Measurements from ENCODE around the gene CCDC85B. TPM values are rescaled to one million over a fixed set of nuclear protein-coding genes. Genes with fewer than 3 reads are reported as not detected.

The CCDC85B gene
- total RNA-seq, 1 experiment from 2014 or later: 85.4 TPM

GRCh38 chr11:65915821-65916251 is 25.4 kb downstream of the CCDC85B start:
- intact Hi-C loops (cut with micrococcal nuclease; ENCODE audit: unreplicated experiment) (no loop called here), in situ Hi-C loops (cut with HindIII; ENCODE audit: low pct_unique_long_range_greater_than_20kb, low sequenced_read_pairs) (no loop called here)
- Histone ChIP-seq H3K9me3 (ENCODE audit: control insufficient read depth, insufficient read depth, low read depth, low read length) (no peaks in the 10 kb centered on the region), H3K27ac (ENCODE audit: low read length) (peak overlapping the region; percentile 99), H3K36me3 (ENCODE audit: control insufficient read depth, insufficient read depth, low read length) (peaks cover 3% of the 10 kb centered on the region; the same call in 1 of the 2 replicates), H3K4me1 (ENCODE audit: control insufficient read depth, insufficient read depth, low read length) (peaks cover 77% of the 10 kb centered on the region), H3K27me3 (ENCODE audit: control insufficient read depth, insufficient read depth, low read length) (no peaks in the 10 kb centered on the region), H3K4me3 (ENCODE audit: low read depth in 2 of 2, low read length in 2 of 2) (peak overlapping the region; percentile 0 to 97; a peak in 2 of 4 replicates)
- DNase-seq (ENCODE audit: low read depth, low spot score): peak; percentile 92
- peak; percentile 62 for ATAC-seq
- no TSS peak for BruUV-seq (replicated peaks)
- ChIA-PET POLR2A (interaction anchor here (0.6 to 3.8 kb wide), 8 partner anchors 9 to 1724 kb away, joined by 3 to 35 read pairs (median 8); partner anchors contain the start of genes FIBP and FOSL1), CTCF (interaction anchor here (0.6 to 1.5 kb wide), 4 partner anchors 15 to 85 kb away, joined by 3 to 5 read pairs (median 4); partner anchors contain the start of genes CCDC85B, FIBP and FOSL1)
- peak in 1 of 2 experiments; percentile 70; a peak in 1 of 4 replicates for TF ChIP-seq REST (IDR thresholded peaks at IDR 0.05; ENCODE audit: insufficient read depth in 1 of 2, low read depth in 2 of 2, low read length in 1 of 2)
- TF ChIP-seq SIN3A (IDR thresholded peaks at IDR 0.05; ENCODE audit: borderline replicate concordance, insufficient read depth, low read depth, low read length): peak; percentile 75; the same call in 1 of the 2 replicates
- TF ChIP-seq TCF7L2 (IDR thresholded peaks at IDR 0.05; ENCODE audit: low read depth, low read length): no peak
- no peak for TF ChIP-seq CTCF (IDR thresholded peaks at IDR 0.05)
- peak; percentile 84 for TF ChIP-seq POLR2AphosphoS5 (IDR thresholded peaks at IDR 0.05; ENCODE audit: low read depth, low read length)

- Histone ChIP-seq H3K27me3 (ENCODE audit: control insufficient read depth, insufficient read depth, low read length) (no peaks in the 10 kb centered on the region), H3K27ac (ENCODE audit: low read length) (peak overlapping the region; percentile 99), H3K9me3 (ENCODE audit: control insufficient read depth, insufficient read depth, low read depth, low read length) (no peaks in the 10 kb centered on the region), H3K4me1 (ENCODE audit: control insufficient read depth, insufficient read depth, low read length) (peaks cover 77% of the 10 kb centered on the region), H3K4me3 (ENCODE audit: low read depth in 2 of 2, low read length in 2 of 2) (peak overlapping the region; percentile 86 to 97), H3K36me3 (ENCODE audit: control insufficient read depth, insufficient read depth, low read length) (peaks cover 3% of the 10 kb centered on the region; the same call in 1 of the 2 replicates)
- BruUV-seq (replicated peaks): no TSS peak
- intact Hi-C loops (cut with micrococcal nuclease; ENCODE audit: unreplicated experiment): no loop called here
- DNase-seq (ENCODE audit: low read depth, low spot score): no peak
- no peak for TF ChIP-seq CTCF (IDR thresholded peaks at IDR 0.05)
- TF ChIP-seq SIN3A (IDR thresholded peaks at IDR 0.05; ENCODE audit: borderline replicate concordance, insufficient read depth, low read depth, low read length): no peak; the same call in 1 of the 2 replicates
- no peak for TF ChIP-seq REST (IDR thresholded peaks at IDR 0.05; ENCODE audit: insufficient read depth in 1 of 2, low read depth in 2 of 2, low read length in 1 of 2)
- no peak for TF ChIP-seq TCF7L2 (IDR thresholded peaks at IDR 0.05; ENCODE audit: low read depth, low read length)
- TF ChIP-seq POLR2AphosphoS5 (IDR thresholded peaks at IDR 0.05; ENCODE audit: low read depth, low read length): peak; percentile 17
- in situ Hi-C loops (cut with HindIII; ENCODE audit: low pct_unique_long_range_greater_than_20kb, low sequenced_read_pairs): no loop called here
- ATAC-seq: peak; percentile 3
- ChIA-PET CTCF (interaction anchor here (1.0 to 1.5 kb wide), 2 partner anchors 16 to 26 kb away, joined by 3 to 4 read pairs; partner anchors contain the start of genes CCDC85B and FOSL1), POLR2A (interaction anchor here (0.6 to 3.8 kb wide), 7 partner anchors 10 to 1725 kb away, joined by 4 to 35 read pairs (median 8); partner anchors contain the start of genes FIBP and FOSL1)
These were observed 25.9 kb downstream of the CCDC85B start for GRCh38 chr11:65916391-65916790.

Measured in Panc1 (cell line).